Measurements from ENCODE around the gene GNAS. TPM values are rescaled to one million over a fixed set of nuclear protein-coding genes. Genes with fewer than 3 reads are reported as not detected.
"Not testable (repeated sequence)": the region's sequence is repeated elsewhere in the genome, so short reads cannot be mapped to it uniquely, and the experiment has no call there.

GNAS gene
- total RNA-seq, 4 donors from 2014 or later: 281 to 822 (median 446) TPM

DNA sequence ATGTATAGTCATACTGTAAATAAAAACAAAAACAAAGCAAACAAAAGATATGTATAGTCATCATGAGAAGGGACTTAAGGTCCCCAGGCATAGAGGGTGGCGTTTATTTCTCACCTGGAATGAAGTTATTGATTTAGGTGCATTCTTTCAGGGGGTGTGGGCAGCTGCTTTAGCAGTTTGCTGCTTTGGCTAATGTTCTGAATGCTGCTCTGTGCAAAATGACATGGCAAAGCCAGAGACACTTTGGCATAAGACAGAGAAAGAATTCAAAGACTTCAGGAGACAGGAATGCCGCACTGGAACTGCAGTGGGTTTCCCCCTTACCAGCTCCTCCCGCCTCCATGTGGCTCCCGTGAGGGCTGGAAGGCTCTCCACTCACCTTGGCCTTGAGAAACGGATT, 92.1 kb downstream of the GNAS start:
- intact Hi-C loops (cut with DNase I; ENCODE audit: low total_unique reads): no loop called here
- Histone ChIP-seq H3K27ac (no peak overlapping the region), H3K27me3 (no peaks in the 10 kb centered on the region)

DNA sequence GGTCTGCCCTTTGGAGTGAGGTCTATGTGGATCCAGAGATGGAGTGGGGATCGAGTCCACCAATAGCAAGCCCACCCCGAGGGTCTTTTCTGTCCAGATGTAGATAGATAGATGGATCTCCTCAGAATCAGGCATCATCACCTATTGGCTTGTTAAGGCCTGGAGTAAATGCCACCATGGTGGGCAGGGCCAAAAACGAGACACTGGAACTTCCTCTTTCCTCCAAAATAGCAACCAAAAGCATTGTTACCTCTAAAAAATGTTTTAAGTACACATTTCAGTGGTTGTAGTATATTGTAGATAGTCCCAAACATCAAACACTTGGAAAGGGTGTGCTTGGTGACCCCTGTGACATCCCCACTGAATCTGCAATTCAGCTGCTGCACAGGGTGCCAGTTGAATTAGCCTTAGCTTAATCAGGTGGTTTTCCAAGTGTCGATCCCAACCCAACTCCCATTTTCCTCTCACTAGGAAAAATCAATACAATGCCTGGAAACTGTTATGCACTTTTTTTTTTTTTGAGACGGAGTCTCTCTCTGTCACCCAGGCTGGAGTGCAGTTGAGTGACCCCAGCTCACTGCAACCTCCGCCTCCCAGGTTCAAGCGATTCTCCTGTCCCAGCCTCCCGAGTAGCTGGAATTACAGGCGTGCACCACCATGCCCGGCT, 93.6 kb downstream of the GNAS start:
- H3K36me3 ChIP-seq: no peaks in the 10 kb centered on the region
- no peak for TF ChIP-seq POLR2A (IDR thresholded peaks at IDR 0.05)
- TF ChIP-seq, protein P1, sequence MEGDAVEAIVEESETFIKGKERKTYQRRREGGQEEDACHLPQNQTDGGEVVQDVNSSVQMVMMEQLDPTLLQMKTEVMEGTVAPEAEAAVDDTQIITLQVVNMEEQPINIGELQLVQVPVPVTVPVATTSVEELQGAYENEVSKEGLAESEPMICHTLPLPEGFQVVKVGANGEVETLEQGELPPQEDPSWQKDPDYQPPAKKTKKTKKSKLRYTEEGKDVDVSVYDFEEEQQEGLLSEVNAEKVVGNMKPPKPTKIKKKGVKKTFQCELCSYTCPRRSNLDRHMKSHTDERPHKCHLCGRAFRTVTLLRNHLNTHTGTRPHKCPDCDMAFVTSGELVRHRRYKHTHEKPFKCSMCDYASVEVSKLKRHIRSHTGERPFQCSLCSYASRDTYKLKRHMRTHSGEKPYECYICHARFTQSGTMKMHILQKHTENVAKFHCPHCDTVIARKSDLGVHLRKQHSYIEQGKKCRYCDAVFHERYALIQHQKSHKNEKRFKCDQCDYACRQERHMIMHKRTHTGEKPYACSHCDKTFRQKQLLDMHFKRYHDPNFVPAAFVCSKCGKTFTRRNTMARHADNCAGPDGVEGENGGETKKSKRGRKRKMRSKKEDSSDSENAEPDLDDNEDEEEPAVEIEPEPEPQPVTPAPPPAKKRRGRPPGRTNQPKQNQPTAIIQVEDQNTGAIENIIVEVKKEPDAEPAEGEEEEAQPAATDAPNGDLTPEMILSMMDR (IDR thresholded peaks at IDR 0.05): no peak
- H3K27me3 ChIP-seq: no peaks in the 10 kb centered on the region
- H3K9me3 ChIP-seq: no peaks in the 10 kb centered on the region
- no peak overlapping the region for H3K4me3 ChIP-seq
- no peak overlapping the region for H3K27ac ChIP-seq
- DNase-seq: no peak
- intact Hi-C loops (cut with DNase I; ENCODE audit: low total_unique reads): no loop called here
- no peaks in the 10 kb centered on the region for H3K4me1 ChIP-seq

More for the DNA sequence above, 92.1 kb downstream of the GNAS start:
- Histone ChIP-seq H3K9me3 (no peaks in the 10 kb centered on the region), H3K36me3 (no peaks in the 10 kb centered on the region), H3K4me1 (no peaks in the 10 kb centered on the region), H3K4me3 (no peak overlapping the region)
- no peak for TF ChIP-seq POLR2A (IDR thresholded peaks at IDR 0.05)
- TF ChIP-seq, protein P1 (IDR thresholded peaks at IDR 0.05): no peak
- DNase-seq: no peak

DNA sequence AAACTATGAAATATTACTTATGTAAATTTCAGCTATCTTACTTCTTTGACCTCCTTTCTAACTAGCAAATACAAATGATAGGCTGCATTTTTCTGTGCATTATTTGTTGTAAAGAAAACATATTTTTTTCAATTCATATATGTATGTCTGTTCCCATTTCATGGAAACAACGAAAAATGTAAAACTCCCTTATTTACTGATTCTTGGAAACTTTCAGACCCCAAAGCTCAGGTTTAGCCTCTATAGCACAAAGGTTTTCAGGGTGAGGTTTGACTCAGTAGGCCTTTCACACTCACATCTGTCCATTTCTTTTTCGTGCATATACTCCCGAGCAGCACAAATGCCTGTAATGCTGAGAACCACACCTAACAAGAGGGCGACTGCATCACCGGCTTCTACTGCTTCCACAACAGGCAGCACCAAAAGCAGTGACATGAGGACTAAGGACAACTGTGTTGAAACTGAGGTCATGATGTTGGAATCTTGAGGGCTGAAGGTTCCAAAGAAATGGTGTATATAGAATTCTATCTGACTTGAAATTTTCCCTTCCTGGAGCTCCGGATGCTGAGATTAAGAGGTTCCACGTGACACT, 95.4 kb downstream of the GNAS start:
- H3K27ac ChIP-seq; DNase-seq; H3K9me3 ChIP-seq; H3K27me3 ChIP-seq; H3K4me1 ChIP-seq; H3K36me3 ChIP-seq; intact Hi-C loops (cut with DNase I; ENCODE audit: low total_unique reads); H3K4me3 ChIP-seq: not testable (repeated sequence)

DNA sequence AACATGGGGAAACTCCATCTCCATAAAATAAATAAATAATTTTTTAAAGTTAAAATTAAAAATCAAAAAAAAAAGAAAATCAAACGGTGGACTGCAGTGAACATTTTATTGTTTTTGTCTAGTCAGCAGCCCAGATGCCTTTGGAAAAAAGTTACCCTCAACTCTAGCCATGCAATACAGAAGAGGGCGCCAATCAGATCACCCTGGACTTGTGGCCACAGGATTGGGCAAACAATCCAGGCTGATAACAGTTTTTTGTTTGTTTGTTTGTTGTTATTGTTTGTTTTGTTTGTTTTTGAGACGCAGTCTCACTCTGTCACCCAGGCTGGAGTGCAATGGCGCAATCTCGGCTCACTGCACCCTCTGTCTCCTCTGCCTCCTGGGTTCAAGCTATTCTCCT, 98.1 kb downstream of the GNAS start:
- Histone ChIP-seq H3K27ac (no peak overlapping the region), H3K36me3 (no peaks in the 10 kb centered on the region), H3K27me3 (no peaks in the 10 kb centered on the region), H3K4me1 (no peaks in the 10 kb centered on the region), H3K9me3 (no peaks in the 10 kb centered on the region), H3K4me3 (no peak overlapping the region)
- no peak for TF ChIP-seq POLR2A (IDR thresholded peaks at IDR 0.05)
- TF ChIP-seq, protein P1 (IDR thresholded peaks at IDR 0.05): no peak
- DNase-seq: no peak
- intact Hi-C loops (cut with DNase I; ENCODE audit: low total_unique reads): no loop called here

DNA sequence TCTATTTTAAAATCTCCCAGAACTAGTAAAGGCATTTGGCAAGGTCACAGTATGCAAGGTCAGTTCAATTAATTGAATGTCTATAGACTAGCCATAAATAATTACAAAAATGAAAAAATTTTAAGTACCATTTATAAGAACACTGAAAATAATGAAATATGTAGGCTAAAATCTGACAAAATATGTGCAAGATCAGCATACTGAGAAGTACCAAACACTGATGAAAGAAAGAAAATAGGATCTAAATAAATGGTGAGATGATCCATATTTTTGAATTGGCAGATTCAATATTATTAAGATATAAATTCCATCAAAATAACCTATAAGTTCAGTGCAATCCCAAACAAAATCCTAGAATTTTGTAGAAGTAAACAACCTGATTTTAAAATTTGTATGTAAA, 100.5 kb downstream of the GNAS start:
- DNase-seq: no peak
- intact Hi-C loops (cut with DNase I; ENCODE audit: low total_unique reads): no loop called here
- Histone ChIP-seq H3K27me3 (no peaks in the 10 kb centered on the region), H3K9me3 (no peaks in the 10 kb centered on the region), H3K36me3 (no peaks in the 10 kb centered on the region), H3K27ac (no peak overlapping the region), H3K4me1 (no peaks in the 10 kb centered on the region), H3K4me3 (no peak overlapping the region)
- TF ChIP-seq, protein P1 (IDR thresholded peaks at IDR 0.05): no peak
